ENCODE measurements around the gene KLF1.
"Not testable (repeated sequence)": the region's sequence is repeated elsewhere in the genome, so short reads cannot be mapped to it uniquely, and the experiment has no call there.

Gene KLF1

GRCh38 chr19:12890787-12891552, 4.0 kb upstream of the KLF1 start, which contains the start of gene GCDH:
GCDH (plus strand) TSS chr19:12891160; CDS start chr19:12891305, 145 bp downstream.
- DNase-seq, result peak; percentile 93 to 100 (median 100)

- not testable (repeated sequence) for DNase-seq
These were observed 3.3 kb upstream of the KLF1 start for GRCh38 chr19:12890299-12890786.

- no peak for DNase-seq
These were observed 1.1 kb upstream of the KLF1 start for GRCh38 chr19:12888006-12888603.

GRCh38 chr19:12886651-12886968, 391 bp downstream of the KLF1 start:
- no peak for DNase-seq

- DNase-seq, result no peak
These were observed 1.0 kb downstream of the KLF1 start for GRCh38 chr19:12885749-12886650.

- peak; percentile 89 to 93 (median 91) for DNase-seq
These were observed 1.9 kb downstream of the KLF1 start for GRCh38 chr19:12884926-12885748.

- no peak for DNase-seq
These were observed 2.4 kb downstream of the KLF1 start for GRCh38 chr19:12884627-12884925.

- DNase-seq, result no peak
These were observed 2.8 kb downstream of the KLF1 start for GRCh38 chr19:12884202-12884601.

- DNase-seq, result no peak
These were observed 4.4 kb downstream of the KLF1 start for GRCh38 chr19:12882589-12882988.

- peak; percentile 91 to 97 (median 95) for DNase-seq
These were observed 5.7 kb downstream of the KLF1 start, which contains the start of gene DNASE2 for GRCh38 chr19:12881172-12881808. DNASE2 (minus strand) TSS chr19:12881449; CDS start chr19:12881375, 74 bp downstream.

- peak in 2 of 3 experiments; percentile 66 to 68 for DNase-seq
These were observed 6.3 kb downstream of the KLF1 start for GRCh38 chr19:12880551-12881171.

- no peak for DNase-seq
These were observed 11.9 kb downstream of the KLF1 start for GRCh38 chr19:12875086-12875485.

GRCh38 chr19:12873891-12874745, 12.9 kb downstream of the KLF1 start:
- no peak for DNase-seq

GRCh38 chr19:12872941-12873890, 13.8 kb downstream of the KLF1 start:
- DNase-seq, result peak; percentile 9 to 77 (median 41)

- no peak for DNase-seq
These were observed 14.7 kb downstream of the KLF1 start for GRCh38 chr19:12872255-12872654.

- DNase-seq, result no peak
These were observed 15.3 kb downstream of the KLF1 start for GRCh38 chr19:12871681-12872080.

GRCh38 chr19:12868540-12869112, 18.4 kb downstream of the KLF1 start:
- DNase-seq, result peak in 1 of 3 experiments; percentile 12

All from NCI-H1417 (cell line).